Ascending aorta (tissue), 2 donors: Measurements from ENCODE around the gene C20orf204. TPM values are rescaled to one million over a fixed set of nuclear protein-coding genes. Genes with fewer than 3 reads are reported as not detected.
"Not testable (repeated sequence)": the region's sequence is repeated elsewhere in the genome, so short reads cannot be mapped to it uniquely, and the experiment has no call there.

Experiments
- DNase-seq, 2 donors: peaks; one replicate each; pipeline ENCODE4 v3.0.0-alpha.2; 2019; ENCODE audit warnings: low spot score in 2 of 2
- H3K27ac ChIP-seq, 2 donors: fragments of 200-600 bp; sonication (generic); one replicate each; pipeline ENCODE4 v1.5.1; 2016 to 2017; ENCODE audit warnings: mild to moderate bottlenecking in 1 of 2
- H3K27me3 ChIP-seq: fragments of 200-600 bp; sonication (generic); one replicate; pipeline ENCODE4 v1.5.1; 2017
- H3K36me3 ChIP-seq, 2 donors: fragments of 200-600 bp; sonication (generic); one replicate each; pipeline ENCODE4 v1.5.1; 2016
- H3K4me1 ChIP-seq, 2 donors: fragments of 200-600 bp; sonication (generic); one replicate each; pipeline ENCODE4 v1.5.1; 2016 to 2017; ENCODE audit warnings: mild to moderate bottlenecking in 1 of 2
- H3K4me3 ChIP-seq, 2 donors: fragments of 200-600 bp; sonication (generic); one replicate each; pipeline ENCODE4 v1.5.1; 2016 to 2017; ENCODE audit warnings: mild to moderate bottlenecking in 1 of 2
- H3K9me3 ChIP-seq, 2 donors: fragments of 200-600 bp; sonication (generic); one replicate each; pipeline ENCODE4 v1.5.1; 2016
- intact Hi-C: fragments of 100-400 bp; cut with DNase I; formaldehyde crosslinking; loops from one replicate; pipeline ENCODE4 v1.15.1; 2023
- total RNA-seq: library from RNA; depleted of rRNA; stranded (reverse); fragments of >200 nt; gene quantifications from one replicate; pipeline ENCODE4 v1.1.0, GENCODE V29; 2016
- TF ChIP-seq, protein P1 (sequence below), 3 experiments: fragments of 200-600 bp in 2 of 3; fragments of 450-650 bp in 1 of 3; sonication (generic) in 2 of 3; IDR thresholded peaks; one replicate each; pipeline ENCODE4 v1.5.1; 2016 to 2019; ENCODE audit warnings: antibody characterized with exemption in 3 of 3, mild to moderate bottlenecking in 1 of 3, moderate library complexity in 1 of 3

C20orf204 gene
- total RNA-seq, 1 donor from 2014 or later, result not detected

DNA sequence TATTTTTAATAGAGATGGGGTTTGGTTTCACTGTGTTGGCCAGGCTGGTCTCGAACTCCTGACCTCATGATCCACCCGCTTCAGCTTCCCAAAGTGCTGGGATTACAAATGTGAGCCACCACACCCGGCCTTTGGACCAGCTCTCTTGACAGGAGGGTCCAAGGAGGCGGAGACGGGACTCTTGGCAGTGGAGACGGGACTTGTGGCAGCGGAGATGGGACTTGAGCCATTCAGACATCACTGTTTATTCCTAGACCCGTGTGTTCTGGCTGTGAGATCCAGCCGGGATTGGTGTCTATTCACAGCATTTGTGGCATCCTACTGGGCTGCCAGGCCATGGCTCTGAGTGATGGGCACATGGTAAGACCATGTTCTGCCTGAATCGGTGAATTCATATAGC is 29.5 kb upstream of the C20orf204 start:
- DNase-seq, result no peak
- TF ChIP-seq, protein P1, sequence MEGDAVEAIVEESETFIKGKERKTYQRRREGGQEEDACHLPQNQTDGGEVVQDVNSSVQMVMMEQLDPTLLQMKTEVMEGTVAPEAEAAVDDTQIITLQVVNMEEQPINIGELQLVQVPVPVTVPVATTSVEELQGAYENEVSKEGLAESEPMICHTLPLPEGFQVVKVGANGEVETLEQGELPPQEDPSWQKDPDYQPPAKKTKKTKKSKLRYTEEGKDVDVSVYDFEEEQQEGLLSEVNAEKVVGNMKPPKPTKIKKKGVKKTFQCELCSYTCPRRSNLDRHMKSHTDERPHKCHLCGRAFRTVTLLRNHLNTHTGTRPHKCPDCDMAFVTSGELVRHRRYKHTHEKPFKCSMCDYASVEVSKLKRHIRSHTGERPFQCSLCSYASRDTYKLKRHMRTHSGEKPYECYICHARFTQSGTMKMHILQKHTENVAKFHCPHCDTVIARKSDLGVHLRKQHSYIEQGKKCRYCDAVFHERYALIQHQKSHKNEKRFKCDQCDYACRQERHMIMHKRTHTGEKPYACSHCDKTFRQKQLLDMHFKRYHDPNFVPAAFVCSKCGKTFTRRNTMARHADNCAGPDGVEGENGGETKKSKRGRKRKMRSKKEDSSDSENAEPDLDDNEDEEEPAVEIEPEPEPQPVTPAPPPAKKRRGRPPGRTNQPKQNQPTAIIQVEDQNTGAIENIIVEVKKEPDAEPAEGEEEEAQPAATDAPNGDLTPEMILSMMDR (IDR thresholded peaks at IDR 0.05), result no peak
- Histone ChIP-seq H3K4me1 (no peaks in the 10 kb centered on the region), H3K27ac (no peak overlapping the region), H3K27me3 (no peaks in the 10 kb centered on the region), H3K36me3 (peaks cover 57 to 79% of the 10 kb centered on the region in 2 donors), H3K9me3 (no peaks in the 10 kb centered on the region), H3K4me3 (no peak overlapping the region)
- intact Hi-C loops, result loop anchor here (10.0 kb wide), 1 partner anchor 1282 kb away; no protein-coding TSS in a partner anchor

DNA sequence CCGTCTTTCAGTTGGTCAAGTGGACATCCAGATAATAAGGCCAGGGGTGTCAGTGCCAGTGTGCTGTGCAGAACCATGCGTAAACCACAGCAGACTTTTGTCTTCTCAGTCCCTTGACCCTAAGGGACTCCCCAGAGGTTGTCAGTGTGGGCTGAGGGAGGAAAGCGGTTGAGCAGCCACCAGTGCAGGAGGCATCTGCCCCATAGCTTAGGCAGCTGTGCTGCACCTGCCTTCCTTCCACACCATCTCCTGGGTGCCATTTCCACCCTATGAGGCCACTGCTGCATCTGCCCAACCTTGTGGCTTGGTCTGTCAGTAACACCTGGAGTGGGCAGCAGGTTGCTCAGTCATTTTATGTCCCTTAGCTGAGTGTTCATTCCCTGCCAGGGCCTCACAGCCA is 29.1 kb upstream of the C20orf204 start:
- Histone ChIP-seq H3K4me1 (no peaks in the 10 kb centered on the region), H3K27me3 (no peaks in the 10 kb centered on the region), H3K9me3 (no peaks in the 10 kb centered on the region), H3K36me3 (peaks cover 56 to 76% of the 10 kb centered on the region in 2 donors), H3K4me3 (no peak overlapping the region), H3K27ac (no peak overlapping the region)
- no peak for DNase-seq
- intact Hi-C loops, result loop anchor here (10.0 kb wide), 1 partner anchor 1282 kb away; no protein-coding TSS in a partner anchor
- TF ChIP-seq, protein P1 (IDR thresholded peaks at IDR 0.05), result no peak

DNA sequence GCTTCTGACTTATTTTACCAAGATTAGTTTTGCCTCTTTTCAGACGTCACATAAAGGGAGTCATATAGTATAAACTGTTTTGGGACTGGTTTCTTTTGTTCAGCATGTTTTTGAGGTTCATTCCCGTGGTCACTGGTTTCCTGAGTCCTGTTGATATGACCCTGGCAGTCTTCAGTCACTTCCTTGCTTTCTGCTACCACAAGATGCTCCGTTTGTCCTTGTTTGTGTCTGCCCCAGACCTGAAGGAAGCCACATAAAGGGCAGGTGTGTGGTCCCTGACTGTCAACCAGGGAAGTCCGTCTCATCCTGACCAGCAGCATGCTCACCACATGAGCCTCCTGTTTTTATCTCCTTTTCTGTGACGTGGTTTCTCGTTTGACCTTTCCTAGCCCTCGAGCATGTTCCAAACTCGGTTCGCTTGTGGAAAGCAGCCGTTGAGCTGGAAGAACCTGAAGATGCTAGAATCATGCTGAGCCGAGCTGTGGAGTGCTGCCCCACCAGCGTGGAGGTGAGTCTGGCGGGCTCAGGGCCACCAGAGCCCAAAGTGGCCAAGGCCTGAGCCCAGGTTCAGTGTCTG is 26.1 kb upstream of the C20orf204 start:
- Histone ChIP-seq H3K4me3 (no peak overlapping the region), H3K4me1 (no peaks in the 10 kb centered on the region), H3K27ac (no peak overlapping the region), H3K27me3 (no peaks in the 10 kb centered on the region), H3K9me3 (no peaks in the 10 kb centered on the region), H3K36me3 (peaks cover 47 to 69% of the 10 kb centered on the region in 2 donors)
- DNase-seq, result no peak
- TF ChIP-seq, protein P1 (IDR thresholded peaks at IDR 0.05), result no peak
- intact Hi-C loops, result loop anchor here (10.0 kb wide), 1 partner anchor 1285 kb away; no protein-coding TSS in a partner anchor

DNA sequence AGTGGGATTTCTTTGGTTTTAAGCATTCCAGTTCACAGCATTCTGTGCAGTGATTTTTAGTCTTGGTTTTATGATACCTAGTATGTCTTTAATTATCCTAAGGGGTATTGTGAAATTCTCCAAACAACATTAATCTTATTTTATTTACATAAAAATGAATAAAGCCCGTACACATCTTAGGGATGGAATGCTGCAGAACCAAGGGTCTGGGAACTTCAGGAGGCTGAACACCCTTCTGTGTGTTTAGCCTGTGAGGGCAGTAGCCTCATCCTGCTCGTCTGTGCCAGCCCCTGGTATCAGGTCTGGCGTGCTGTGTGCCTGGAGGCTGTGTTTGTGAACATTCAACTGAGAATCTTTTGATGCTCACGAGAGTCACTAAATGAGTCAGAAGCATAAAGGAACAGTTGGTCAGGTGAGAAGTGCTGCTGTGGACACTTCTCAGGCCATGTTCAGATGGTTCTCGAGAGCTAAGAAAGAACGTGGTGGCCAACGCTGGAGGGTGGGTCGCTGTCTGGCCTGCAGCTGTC is 25.2 kb upstream of the C20orf204 start:
- TF ChIP-seq, protein P1 (IDR thresholded peaks at IDR 0.05), result no peak
- no peak for DNase-seq
- H3K27ac ChIP-seq, result no peak overlapping the region
- H3K27me3 ChIP-seq, result no peaks in the 10 kb centered on the region
- no peaks in the 10 kb centered on the region for H3K9me3 ChIP-seq
- H3K4me3 ChIP-seq, result no peak overlapping the region
- no peaks in the 10 kb centered on the region for H3K4me1 ChIP-seq
- peaks cover 53 to 67% of the 10 kb centered on the region in 2 donors for H3K36me3 ChIP-seq
- intact Hi-C loops, result no loop called here

DNA sequence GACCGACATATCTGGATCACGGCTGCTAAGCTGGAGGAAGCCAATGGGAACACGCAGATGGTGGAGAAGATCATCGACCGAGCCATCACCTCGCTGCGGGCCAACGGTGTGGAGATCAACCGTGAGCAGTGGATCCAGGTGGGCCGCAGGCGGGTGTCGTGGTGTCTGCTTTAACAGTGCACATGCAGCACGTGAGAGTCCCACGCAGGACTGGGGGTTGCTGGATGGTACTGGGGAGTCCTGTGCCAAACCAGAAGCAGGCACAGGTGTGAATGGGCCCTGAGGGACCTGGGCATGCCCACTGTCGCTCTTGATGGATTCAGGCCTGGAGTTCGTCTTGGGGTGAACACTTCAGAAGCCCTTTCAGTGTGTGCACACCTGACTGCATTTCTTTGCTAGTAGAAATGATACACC is 24.6 kb upstream of the C20orf204 start:
- no peak overlapping the region for H3K4me3 ChIP-seq
- no peak overlapping the region for H3K27ac ChIP-seq
- TF ChIP-seq, protein P1 (IDR thresholded peaks at IDR 0.05), result no peak
- H3K9me3 ChIP-seq, result no peaks in the 10 kb centered on the region
- H3K4me1 ChIP-seq, result no peaks in the 10 kb centered on the region
- peaks cover 52 to 67% of the 10 kb centered on the region in 2 donors for H3K36me3 ChIP-seq
- no peak for DNase-seq
- H3K27me3 ChIP-seq, result no peaks in the 10 kb centered on the region
- intact Hi-C loops, result no loop called here

DNA sequence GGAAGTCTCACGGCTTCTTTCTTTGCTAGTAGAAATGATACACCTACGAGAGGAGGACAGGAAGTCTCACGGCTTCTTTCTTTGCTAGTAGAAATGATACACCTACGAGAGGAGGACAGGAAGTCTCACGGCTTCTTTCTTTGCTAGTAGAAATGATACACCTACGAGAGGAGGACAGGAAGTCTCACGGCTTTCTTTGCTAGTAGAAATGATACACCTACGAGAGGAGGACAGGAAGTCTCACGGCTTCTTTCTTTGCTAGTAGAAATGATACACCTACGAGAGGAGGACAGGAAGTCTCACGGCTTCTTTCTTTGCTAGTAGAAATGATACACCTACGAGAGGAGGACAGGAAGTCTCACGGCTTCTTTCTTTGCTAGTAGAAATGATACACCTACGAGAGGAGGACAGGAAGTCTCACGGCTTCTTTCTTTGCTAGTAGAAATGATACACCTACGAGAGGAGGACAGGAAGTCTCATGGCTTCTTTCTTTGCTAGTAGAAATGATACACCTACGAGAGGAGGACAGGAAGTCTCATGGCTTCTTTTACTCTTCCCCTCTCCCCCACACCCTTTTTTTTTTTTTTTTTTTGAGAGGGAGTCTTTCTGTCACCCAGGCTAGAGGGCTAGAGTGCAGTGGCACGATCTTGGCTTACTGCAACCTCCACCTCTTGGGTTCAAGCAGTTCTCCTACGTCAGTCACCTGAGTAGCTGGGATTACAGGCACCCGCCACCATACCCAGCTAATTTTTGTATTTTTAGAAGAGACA is 23.4 kb upstream of the C20orf204 start:
- intact Hi-C loops, result not testable (repeated sequence)

More for the DNA sequence above, 23.4 kb upstream of the C20orf204 start:
- not testable (repeated sequence) for H3K4me3 ChIP-seq, H3K27me3 ChIP-seq, H3K9me3 ChIP-seq, DNase-seq, H3K4me1 ChIP-seq, H3K27ac ChIP-seq
- peaks cover 60 to 76% of the 10 kb centered on the region in 2 donors for H3K36me3 ChIP-seq
